ENCODE results near the gene LPP.

GRCh38 chr3:188416041-188416440, 262.1 kb downstream of the LPP start:
- TF ChIP-seq POLR2A (IDR thresholded peaks at IDR 0.05; ENCODE audit: low read depth) (no peak), CTCF (IDR thresholded peaks at IDR 0.05) (no peak), POLR2AphosphoS5 (IDR thresholded peaks at IDR 0.05) (no peak), EP300 (IDR thresholded peaks at IDR 0.05) (no peak)
